Parathyroid adenoma (tissue), 2 donors: ENCODE measurements around the gene RNF144A.

ENCODE experiments used
- H2AFZ ChIP-seq: fragments of 300-600 bp; sonication (generic); one replicate; pipeline ENCODE4 v1.7.0; 2017; ENCODE audit warnings: antibody characterized with exemption, mild to moderate bottlenecking
- H3K27ac ChIP-seq: fragments of 300-600 bp; sonication (generic); one replicate; pipeline ENCODE4 v1.7.0; 2017
- H3K27me3 ChIP-seq: fragments of 300-600 bp; sonication (generic); one replicate; pipeline ENCODE4 v1.7.0; 2017; ENCODE audit warnings: low read length; ENCODE audit not compliant: control insufficient read depth, insufficient read depth
- H3K36me3 ChIP-seq: fragments of 300-600 bp; sonication (generic); one replicate; pipeline ENCODE4 v1.7.0; 2017; ENCODE audit warnings: low read length; ENCODE audit not compliant: control insufficient read depth, insufficient read depth
- H3K4me1 ChIP-seq: fragments of 300-600 bp; sonication (generic); one replicate; pipeline ENCODE4 v1.7.0; 2017; ENCODE audit warnings: control low read depth
- H3K4me2 ChIP-seq: fragments of 300-600 bp; sonication (generic); one replicate; pipeline ENCODE4 v1.7.0; 2017; ENCODE audit warnings: low read length
- H3K4me3 ChIP-seq: fragments of 300-600 bp; sonication (generic); one replicate; pipeline ENCODE4 v1.7.0; 2017; ENCODE audit warnings: low read depth, low read length
- H3K79me2 ChIP-seq: fragments of 300-600 bp; sonication (generic); one replicate; pipeline ENCODE4 v1.7.0; 2017; ENCODE audit warnings: control low read depth
- H3K9ac ChIP-seq: fragments of 300-600 bp; sonication (generic); one replicate; pipeline ENCODE4 v1.7.0; 2017; ENCODE audit warnings: mild to moderate bottlenecking
- H3K9me3 ChIP-seq: fragments of 300-600 bp; sonication (generic); one replicate; pipeline ENCODE4 v1.7.0; 2017; ENCODE audit warnings: low read length; ENCODE audit not compliant: control insufficient read depth
- TF ChIP-seq, protein P1 (sequence below): fragments of 300-600 bp; sonication (generic); IDR thresholded peaks from one replicate; pipeline ENCODE4 v1.7.0; 2017; ENCODE audit warnings: antibody characterized with exemption, mild to moderate bottlenecking
- donor health status: primary hyperparathyroidism.

Gene RNF144A

DNA sequence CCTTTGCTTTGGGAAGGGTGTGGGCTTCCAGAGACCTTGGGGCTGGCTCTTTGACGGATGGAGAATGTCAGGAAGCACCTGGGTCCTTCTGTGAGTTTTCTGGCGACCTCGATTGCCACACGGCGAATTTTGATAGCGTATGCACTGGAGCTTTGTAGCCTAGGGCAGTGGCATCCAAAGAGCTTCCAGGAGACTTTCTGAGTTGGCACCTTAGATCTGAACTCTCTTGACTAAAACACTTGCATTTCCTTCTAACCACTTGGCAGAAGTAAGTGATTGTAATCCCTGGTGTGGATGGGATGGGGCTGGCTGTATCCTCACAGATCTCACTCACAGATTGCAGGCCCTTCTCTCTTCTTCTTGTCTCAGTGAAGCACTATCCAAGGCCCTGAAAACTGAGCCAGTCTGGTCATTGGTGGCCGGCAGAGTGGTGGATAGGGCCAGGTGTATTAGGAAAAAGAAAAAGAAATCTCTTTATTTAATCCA, 7.8 kb downstream of the RNF144A start:
- Histone ChIP-seq H3K36me3 (no peaks in the 10 kb centered on the region), H3K79me2 (peaks cover 20% of the 10 kb centered on the region), H3K27me3 (no peaks in the 10 kb centered on the region), H2AFZ (no peak overlapping the region), H3K9me3 (no peaks in the 10 kb centered on the region), H3K9ac (no peak overlapping the region), H3K27ac (peak overlapping the region; percentile 79), H3K4me2 (no peak overlapping the region), H3K4me3 (no peak overlapping the region), H3K4me1 (peaks cover 71% of the 10 kb centered on the region)
- TF ChIP-seq, protein P1, sequence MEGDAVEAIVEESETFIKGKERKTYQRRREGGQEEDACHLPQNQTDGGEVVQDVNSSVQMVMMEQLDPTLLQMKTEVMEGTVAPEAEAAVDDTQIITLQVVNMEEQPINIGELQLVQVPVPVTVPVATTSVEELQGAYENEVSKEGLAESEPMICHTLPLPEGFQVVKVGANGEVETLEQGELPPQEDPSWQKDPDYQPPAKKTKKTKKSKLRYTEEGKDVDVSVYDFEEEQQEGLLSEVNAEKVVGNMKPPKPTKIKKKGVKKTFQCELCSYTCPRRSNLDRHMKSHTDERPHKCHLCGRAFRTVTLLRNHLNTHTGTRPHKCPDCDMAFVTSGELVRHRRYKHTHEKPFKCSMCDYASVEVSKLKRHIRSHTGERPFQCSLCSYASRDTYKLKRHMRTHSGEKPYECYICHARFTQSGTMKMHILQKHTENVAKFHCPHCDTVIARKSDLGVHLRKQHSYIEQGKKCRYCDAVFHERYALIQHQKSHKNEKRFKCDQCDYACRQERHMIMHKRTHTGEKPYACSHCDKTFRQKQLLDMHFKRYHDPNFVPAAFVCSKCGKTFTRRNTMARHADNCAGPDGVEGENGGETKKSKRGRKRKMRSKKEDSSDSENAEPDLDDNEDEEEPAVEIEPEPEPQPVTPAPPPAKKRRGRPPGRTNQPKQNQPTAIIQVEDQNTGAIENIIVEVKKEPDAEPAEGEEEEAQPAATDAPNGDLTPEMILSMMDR = no peak

- peaks cover 64% of the 10 kb centered on the region for H3K4me1 ChIP-seq
- no peaks in the 10 kb centered on the region for H3K36me3 ChIP-seq
- H3K79me2 ChIP-seq = peaks cover 18% of the 10 kb centered on the region
- TF ChIP-seq, protein P1 = no peak
- H2AFZ ChIP-seq = no peak overlapping the region
- no peaks in the 10 kb centered on the region for H3K9me3 ChIP-seq
- H3K9ac ChIP-seq = no peak overlapping the region
- no peak overlapping the region for H3K4me3 ChIP-seq
- no peak overlapping the region for H3K4me2 ChIP-seq
- peak overlapping the region; percentile 79 for H3K27ac ChIP-seq
- no peaks in the 10 kb centered on the region for H3K27me3 ChIP-seq
These were observed 9.0 kb downstream of the RNF144A start for GRCh38 chr2:6926071-6926732.

GRCh38 chr2:6927186-6927585, 10.0 kb downstream of the RNF144A start:
- Histone ChIP-seq H3K9ac (no peak overlapping the region), H3K27ac (peak overlapping the region; percentile 79), H3K4me1 (peaks cover 55% of the 10 kb centered on the region), H2AFZ (peak overlapping the region; percentile 47), H3K4me2 (no peak overlapping the region), H3K36me3 (no peaks in the 10 kb centered on the region), H3K4me3 (no peak overlapping the region), H3K27me3 (no peaks in the 10 kb centered on the region), H3K9me3 (no peaks in the 10 kb centered on the region), H3K79me2 (peaks cover 13% of the 10 kb centered on the region)
- TF ChIP-seq, protein P1 = no peak

- peaks cover 14% of the 10 kb centered on the region for H3K79me2 ChIP-seq
- H2AFZ ChIP-seq = no peak overlapping the region
- H3K4me1 ChIP-seq = peaks cover 53% of the 10 kb centered on the region
- H3K9me3 ChIP-seq = no peaks in the 10 kb centered on the region
- peak overlapping the region; percentile 79 for H3K27ac ChIP-seq
- no peak overlapping the region for H3K4me3 ChIP-seq
- no peak overlapping the region for H3K4me2 ChIP-seq
- no peak overlapping the region for H3K9ac ChIP-seq
- H3K27me3 ChIP-seq = no peaks in the 10 kb centered on the region
- no peaks in the 10 kb centered on the region for H3K36me3 ChIP-seq
- TF ChIP-seq, protein P1 = no peak
These were observed 10.5 kb downstream of the RNF144A start for GRCh38 chr2:6927753-6928152.

DNA sequence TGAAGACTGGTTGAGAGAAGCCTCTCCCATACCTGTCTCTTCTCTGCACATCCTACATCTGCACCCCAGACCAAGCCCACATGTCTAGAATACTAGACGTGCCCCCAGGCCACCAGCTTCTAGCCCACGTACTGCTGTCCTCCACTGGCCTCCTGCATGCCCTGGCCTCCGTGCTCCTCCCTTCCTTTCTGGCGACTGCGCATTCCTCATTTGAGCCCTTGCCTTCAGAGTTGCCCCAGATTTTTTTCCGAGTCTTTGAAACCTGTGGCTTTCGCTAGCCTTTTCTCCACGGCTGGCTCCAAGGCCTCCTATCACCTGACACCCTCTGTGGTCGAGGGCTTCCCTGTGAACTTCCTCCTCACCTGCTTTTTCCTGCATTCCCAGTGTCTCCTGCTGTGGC, 11.2 kb downstream of the RNF144A start:
- no peak overlapping the region for H2AFZ ChIP-seq
- no peaks in the 10 kb centered on the region for H3K9me3 ChIP-seq
- H3K79me2 ChIP-seq = peaks cover 16% of the 10 kb centered on the region
- no peaks in the 10 kb centered on the region for H3K27me3 ChIP-seq
- H3K4me2 ChIP-seq = no peak overlapping the region
- TF ChIP-seq, protein P1 = no peak
- no peaks in the 10 kb centered on the region for H3K36me3 ChIP-seq
- H3K4me3 ChIP-seq = no peak overlapping the region
- no peak overlapping the region for H3K9ac ChIP-seq
- peaks cover 50% of the 10 kb centered on the region for H3K4me1 ChIP-seq
- H3K27ac ChIP-seq = peak overlapping the region; percentile 79
